ENCODE results near the gene KDF1.
"Not testable (repeated sequence)": the region's sequence is repeated elsewhere in the genome, so short reads cannot be mapped to it uniquely, and the experiment has no call there.

The KDF1 gene

DNA sequence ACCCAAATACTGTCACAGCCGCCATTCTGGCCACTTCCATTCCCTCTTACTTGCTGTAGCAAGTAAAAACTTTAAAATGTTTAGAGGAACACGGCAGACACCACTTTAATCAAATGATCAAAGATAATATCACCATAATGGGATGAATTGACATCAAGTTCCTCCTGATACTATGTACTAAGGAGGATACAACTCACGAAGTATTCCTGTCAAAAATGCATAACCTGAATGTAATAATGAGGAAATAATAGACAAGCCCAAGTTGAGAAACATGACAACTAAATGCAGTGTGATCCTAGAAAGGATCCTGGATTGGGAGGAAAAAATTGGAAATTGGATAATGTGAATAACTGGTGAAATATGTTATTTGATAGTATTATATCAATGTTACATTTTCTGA lies 3.9 kb downstream of the KDF1 start:
- no peak for DNase-seq (ENCODE audit: low spot score)

DNA sequence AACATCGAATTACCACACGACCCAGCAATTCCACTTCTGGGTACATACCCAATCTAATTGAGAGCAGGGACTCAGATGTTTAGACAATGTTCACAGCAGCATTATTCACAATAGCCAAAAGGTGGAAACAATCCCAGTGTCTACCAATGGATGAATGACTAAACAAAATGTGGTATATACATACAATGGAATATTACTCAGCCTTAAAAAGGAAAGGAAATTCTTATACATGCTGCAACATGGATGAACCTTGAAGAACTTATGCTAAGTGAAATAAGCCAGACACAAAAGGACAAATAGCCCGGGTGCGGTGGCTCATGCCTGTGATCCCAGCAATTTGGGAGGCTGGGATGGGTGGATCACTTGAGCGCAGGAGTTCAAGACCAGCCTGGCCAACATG lies 6.9 kb downstream of the KDF1 start:
- DNase-seq (ENCODE audit: low spot score) = no peak

DNA sequence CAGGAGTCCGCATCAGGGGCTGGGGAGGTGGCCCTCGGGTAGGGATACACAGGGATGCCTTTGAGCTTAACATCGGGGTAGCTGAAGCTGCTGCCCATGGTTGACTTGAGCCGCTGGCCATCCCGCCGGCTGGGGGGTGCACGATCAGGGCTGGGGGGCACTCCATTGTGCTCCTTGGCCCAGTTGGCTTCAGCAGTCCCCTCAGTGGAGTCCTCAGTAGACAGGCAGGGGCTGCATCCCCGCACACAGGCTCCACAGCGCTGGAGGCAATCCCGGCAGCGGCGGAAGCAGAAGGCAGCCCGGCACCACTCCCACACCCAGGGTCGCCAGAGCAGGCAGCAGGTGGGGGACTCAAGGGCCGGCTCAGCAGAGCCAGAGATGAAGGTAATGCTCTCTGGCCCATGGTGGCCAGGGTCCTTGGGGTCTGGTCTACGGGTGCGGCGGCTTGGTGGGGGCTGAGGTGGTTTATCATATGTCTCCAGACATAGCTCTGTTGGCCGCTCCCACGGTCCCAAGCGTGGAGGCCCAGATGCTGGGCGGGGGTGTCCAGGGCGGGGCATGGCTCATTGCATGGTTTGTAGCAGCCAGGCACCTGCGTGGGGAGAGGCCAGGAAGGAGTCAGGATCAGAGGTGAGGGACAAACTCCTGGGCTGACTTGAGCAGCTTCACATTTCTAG lies 8.3 kb downstream of the KDF1 start:
- no peak for DNase-seq (ENCODE audit: low spot score)

DNA sequence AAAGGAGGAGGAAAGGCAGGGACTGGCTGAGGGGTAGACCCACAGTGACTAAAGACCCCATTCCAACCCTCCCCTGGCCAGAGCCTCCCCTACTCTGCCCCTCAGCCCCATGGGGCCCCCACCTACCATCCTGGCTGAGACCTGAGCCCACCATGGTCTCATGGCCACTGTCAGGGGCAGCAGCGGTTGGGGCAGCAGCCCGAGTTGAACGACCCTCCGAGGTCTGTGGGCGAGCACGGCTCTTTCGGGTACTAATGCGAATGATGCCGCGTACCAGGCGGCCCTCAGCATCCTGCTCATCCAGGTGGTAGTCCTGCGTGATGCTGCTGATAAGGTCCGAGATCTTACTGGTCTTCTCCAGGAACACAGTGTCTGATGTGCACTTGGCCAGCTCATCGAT lies 9.1 kb downstream of the KDF1 start:
- no peak for DNase-seq (ENCODE audit: low spot score)

DNA sequence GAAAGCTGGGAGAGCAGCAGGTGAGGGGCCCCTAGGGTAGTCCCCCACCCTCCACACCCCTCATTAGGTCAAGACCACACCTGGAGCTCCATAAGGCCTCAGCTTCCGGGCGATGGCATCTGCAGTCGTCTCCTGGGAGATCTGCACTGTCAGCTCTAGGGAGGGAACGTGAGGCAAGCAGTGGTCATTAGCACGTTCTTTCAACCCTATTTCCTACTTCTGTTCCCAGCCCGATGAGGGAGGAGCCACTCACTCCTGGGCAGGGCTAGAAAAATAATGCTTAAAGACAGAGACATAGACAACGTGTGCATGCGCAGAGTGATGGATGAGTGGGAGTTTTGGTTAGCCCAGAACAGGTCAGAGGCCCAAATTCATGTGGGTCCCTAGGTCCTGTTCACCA lies 9.7 kb downstream of the KDF1 start:
- DNase-seq (ENCODE audit: low spot score) = no peak

DNA sequence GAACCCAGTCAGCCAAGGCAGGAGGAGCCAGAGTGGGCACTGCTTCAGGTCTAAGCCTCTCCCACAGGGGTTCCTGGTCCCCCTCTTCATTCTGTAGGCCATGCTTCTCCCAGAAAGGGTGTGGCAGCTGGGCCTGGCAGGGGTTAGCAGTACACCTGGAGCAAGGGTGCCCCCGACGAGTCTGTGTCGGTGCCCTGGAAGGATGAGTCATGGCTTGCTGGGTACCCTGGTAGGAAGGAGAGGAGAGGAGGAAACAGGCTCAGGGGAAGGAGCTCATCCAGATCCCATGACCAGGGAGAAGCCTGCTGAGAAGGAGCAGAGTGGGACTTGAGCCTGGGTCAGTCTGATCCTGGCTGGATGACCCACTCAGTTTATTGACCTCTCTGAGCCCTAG lies 10.3 kb downstream of the KDF1 start:
- no peak for DNase-seq (ENCODE audit: low spot score)

DNA sequence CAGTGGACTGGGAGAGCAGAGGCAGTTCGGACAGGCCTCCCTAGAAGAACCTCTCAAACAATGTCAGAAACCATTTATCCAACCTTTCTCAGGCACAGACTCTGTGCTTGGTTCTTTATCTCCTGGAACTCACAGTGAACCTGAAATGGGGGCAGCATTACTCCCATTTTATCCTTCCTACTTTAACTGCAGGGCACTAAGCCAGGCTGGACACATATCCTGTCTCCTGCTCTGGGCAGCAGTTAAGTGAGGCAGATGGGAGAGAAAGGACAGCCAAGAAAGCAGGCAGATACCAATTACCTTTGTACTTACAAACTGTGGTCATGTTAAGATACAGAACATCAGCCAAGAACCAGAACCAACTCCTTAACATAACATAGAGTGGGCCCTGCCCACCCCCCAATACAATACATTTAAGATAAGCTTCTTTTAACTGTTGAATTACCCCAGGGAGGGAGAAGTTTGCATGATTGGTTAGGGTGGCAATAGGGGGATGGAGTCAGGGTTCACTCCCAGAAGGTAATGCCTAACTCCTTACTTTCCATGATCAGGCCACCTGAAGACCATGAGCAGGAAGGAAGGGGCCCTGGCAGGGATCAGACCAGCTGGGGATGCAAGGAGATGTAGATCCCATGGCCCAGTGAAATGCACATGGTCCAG lies 10.9 kb downstream of the KDF1 start:
- DNase-seq (ENCODE audit: low spot score) = no peak

DNA sequence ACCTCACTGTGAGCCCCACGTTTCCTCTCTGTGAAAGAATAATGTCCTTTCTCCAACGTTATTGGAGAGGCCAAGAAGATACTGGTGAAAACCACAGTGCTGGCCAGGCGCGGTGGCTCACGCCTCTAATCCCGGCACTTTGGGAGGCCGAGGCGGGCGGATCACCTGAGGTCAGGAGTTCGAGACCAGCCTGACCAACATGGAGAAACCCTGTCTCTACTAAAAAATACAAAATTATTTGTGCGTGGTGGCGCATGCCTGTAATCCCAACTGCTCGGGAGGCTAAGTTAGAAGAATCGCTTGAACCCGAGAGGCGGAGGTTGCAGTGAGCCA lies 11.6 kb downstream of the KDF1 start:
- not testable (repeated sequence) for DNase-seq (ENCODE audit: low spot score)

DNA sequence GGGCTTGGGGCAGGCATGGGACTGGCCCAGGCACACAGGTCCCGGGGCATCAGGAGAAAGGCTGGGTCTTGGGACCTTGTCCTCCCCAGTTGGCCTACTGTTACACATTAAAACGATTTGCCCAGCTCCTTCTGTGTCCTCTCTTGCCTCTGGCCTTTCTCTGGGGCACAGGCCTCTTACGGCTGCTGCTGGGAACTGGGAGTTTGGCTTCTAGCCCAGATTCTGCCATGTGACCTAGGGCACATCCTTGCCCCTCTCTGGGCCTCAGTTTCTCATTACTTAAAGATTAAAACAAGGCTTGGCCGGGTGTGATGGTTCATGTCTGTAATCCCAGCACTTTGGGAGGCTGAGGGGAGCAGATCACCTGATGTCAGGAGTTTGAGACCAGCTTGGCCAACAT lies 14.0 kb downstream of the KDF1 start:
- DNase-seq (ENCODE audit: low spot score) = no peak

DNA sequence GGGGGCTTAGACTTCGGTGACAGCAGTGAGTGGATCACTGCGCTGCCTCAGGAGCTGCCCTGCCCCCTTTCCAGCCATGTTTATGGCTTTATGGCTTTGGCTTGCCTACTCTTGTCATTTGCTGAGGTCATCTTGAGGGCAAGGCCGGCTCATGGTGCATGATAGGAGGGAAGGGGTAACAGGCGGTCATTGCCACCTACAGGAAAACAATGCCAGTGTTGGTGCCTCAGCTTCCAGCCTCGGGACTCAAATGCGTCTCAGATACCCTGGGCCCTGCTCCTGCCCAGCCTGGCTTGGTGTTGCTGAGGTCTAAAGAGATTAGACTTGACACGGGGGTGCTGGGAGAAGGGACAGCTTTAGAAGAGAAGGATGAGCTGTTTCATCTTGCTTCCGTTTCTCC lies 14.5 kb downstream of the KDF1 start:
- DNase-seq (ENCODE audit: low spot score) = no peak

DNA sequence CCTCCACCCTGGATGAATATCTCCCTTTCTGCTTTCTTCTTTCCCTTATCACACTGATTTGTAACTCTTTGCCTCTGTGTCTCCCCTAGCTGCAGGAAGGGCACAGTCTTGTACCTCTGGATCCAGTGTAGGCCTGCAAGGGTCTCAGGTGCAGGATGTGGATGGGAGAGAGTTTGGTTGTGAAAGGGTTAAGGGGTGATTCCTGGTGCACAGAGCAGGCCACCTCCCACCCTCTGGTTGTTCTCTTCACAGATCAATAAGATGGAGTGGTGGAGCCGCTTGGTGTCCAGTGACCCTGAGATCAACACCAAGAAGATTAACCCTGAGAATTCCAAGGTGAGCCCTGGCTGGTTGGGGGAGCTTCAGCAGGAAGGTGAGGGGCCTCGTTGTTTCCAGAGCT lies 15.1 kb downstream of the KDF1 start:
- DNase-seq (ENCODE audit: low spot score) = no peak

DNA sequence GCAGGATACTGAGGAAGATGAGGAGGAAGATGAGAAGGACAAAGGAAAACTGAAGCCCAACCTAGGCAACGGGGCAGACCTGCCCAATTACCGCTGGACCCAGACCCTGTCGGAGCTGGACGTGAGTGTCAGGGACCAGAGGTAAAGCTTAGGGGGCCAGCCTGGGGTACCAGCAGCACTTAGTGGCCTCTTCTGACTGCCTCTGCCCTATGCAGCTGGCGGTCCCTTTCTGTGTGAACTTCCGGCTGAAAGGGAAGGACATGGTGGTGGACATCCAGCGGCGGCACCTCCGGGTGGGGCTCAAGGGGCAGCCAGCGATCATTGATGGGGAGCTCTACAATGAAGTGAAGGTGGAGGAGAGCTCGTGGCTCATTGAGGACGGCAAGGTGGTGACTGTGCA lies 17.6 kb downstream of the KDF1 start:
- DNase-seq (ENCODE audit: low spot score) = no peak

DNA sequence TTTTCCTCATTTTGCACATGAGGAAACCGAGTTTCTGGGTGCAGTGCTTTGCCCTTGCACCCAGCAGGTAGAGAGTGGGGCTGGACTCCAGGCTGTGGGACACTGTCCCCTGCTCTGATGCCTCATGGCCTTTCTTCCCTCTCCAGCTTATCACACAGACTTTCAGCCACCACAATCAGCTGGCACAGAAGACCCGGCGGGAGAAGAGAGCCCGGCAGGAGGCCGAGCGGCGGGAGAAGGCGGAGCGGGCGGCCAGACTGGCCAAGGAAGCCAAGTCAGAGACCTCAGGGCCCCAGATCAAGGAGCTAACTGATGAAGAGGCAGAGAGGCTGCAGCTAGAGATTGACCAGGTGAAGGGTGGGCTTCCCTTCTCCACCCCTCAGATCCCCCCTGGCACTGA lies 19.0 kb downstream of the KDF1 start:
- DNase-seq (ENCODE audit: low spot score) = no peak

DNA sequence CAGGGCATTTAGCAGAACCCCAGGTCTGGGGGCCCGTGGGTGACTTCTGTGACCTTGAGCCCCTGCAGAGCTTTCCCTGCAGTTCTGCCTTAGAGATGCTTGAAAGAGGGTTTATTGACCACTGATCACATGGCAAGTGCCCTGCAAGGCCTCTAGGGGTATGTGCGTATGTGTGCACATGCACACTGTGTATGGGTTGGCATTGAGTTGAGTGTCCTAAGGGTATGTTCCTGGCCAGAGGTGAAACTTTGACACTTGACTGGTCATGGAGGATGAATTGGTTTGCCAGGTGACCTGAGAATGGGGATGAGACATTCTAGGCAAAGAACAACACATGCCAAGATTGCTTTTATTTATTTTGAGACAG lies 21.6 kb downstream of the KDF1 start:
- no peak for DNase-seq (ENCODE audit: low spot score)

DNA sequence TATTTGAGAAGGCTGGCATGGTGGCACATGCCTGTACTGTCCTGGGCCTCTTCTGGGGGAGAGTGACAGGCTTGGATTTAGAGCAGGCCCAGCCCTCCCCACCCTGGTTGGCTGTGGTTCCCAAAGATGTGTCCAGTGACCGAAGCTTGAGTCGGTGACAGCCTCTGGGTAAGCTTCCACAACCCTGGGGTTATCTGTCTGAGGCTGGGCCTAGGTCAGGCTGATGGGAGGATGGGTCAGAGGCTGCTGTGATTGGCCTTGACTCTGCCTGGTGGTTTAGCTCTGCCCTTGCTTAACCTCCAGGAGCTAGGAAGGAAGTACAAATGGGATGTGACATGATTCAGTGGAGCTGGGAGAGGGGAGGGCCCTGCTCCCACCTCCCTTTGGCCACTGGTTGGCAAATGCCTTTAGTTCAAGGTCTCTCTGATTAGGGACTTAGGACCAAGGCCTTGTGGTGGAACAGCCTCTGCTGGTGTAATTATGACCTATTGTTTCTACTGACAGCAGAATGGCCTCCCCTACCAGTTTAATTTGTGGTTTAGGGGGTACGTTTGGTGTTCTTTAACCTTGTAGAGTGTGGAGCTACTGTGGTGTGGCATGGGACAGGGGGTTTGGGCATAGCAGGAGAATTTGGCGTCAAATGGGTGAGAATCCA lies 22.1 kb downstream of the KDF1 start:
- no peak for DNase-seq (ENCODE audit: low spot score)

DNA sequence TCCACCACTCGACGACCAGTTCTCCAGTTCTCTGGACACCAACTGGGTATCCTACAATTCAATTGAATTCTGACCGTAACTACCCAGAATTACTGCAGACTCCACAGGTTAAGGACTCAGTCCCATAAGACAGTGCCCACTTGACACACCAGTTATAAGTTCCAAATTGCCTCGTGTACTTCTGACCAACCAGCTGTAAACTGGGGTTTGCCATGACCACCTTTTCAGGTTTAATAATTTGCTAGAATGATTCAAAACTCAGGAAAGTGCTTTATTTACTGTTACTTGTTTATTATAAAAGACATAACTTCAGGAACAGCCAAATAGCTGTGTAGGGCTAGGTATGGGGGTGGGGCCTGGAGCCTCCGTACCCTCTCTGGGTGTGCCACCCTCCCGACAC lies 23.4 kb downstream of the KDF1 start:
- DNase-seq (ENCODE audit: low spot score) = no peak

DNA sequence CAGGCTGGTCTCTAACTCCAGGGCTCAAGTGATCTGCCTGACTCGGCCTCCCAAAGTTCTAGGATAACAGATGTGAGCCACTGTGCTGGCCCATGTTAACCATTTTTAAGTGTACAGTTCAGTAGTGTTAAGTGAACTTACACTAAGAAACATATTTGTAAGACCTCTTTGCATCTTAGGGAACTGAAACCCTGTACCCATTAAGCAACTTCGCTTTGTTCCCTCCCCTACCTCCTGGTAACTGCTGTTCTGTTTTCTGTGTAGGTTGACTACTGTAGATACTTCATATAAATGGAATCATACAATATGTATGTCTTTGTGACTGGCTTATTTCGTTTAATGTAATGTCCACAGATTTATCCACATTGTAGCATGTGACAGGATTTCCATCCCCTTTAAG lies 27.7 kb downstream of the KDF1 start:
- peak; percentile 50 for DNase-seq (ENCODE audit: low spot score)

DNA sequence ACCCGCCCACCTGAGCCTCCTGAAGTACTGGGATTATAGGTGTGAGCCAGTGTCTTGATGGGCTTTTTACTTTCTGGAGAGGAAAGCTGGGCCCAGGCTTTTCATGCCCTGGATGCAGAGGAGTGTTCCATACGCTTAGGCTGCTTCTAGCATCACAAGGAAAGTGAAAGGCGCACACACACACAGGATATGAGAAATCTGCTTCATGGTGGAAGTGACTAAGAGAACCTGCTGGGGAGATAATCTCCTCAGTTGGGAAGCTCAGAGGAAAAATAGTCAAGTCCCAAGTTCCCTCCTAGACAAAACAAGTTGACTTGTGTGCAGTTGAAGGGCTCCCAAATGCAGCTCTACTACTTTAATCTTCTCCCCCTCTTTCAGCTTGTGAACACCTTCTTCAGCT lies 36.6 kb downstream of the KDF1 start:
- DNase-seq (ENCODE audit: low spot score) = no peak

DNA sequence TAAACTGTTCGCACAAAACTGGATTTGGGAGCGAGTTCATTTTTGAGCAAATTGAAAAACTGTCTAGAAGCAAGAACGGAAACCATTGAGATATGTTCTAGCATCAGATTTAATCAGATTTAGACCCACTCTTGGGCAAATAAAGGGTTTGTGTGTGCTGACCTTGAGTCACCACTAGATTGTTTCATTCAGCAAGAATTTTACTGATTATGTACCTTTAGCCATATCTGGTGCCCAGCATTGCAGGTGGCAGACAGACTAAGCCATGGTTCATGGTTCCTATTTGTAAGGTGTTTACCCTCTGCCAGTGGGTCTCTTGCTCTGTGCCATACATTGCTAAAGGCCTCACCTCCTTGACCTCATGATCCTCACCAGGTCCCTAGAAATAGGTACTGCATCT lies 37.4 kb downstream of the KDF1 start:
- DNase-seq (ENCODE audit: low spot score) = no peak

DNA sequence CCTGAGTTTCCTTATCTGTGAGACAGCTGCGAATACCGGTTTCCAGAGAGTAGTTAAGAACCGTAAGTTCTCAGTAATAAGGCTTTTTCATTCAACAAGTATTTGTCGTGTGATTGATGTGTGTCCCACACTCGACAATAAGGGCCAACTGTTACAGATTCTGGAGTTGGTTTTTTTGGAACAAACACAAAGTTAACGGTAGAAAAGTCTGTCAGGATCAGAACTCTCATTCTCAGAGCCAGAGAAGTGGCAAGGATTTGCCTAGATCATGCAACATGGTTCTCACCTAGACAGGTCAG lies 37.9 kb downstream of the KDF1 start:
- no peak for DNase-seq (ENCODE audit: low spot score)

DNA sequence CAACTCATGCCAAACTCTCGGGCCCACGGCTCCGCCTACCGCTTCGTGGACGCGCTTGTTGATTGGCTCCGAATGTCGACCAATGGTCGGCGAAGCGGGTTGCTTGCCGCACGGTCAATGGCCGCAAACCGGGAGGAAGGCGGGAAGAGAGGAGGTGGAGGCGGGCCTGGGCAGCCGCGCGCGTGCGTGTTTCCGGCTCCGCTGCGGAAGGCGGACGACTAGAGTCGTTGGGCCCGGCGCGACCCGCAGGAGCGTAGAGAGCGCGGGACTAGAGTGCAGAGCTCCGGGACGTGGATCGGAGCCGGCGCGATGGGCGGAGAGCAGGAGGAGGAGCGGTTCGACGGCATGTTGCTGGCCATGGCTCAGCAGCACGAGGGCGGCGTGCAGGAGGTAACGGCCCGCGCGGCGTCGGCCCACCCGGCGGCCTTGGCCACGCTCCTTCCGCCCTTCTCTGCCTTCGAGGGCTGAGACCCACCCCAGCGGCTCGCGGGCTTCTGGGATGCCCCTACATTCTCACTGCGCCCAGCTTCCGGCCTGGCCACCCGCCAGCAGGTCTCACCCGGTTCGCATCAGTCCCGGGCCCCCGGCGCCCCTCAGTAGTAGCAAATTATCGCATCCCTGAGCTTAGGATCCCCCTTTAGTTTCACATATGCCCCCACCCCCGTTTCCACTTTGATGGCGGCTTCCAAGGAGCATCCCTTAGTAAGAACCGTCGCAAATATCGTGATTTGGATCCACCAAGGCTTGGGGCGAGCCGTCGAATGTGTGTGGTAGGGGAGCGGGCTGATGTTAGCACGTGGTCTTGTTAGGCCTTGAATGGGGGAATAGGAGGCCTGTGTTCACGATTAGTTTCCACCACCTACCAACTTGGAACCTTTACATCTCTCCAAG lies 38.5 kb downstream of the KDF1 start, which contains the start of gene NUDC:
Gene NUDC, plus strand, starts transcription at position 204 of the 891 bp plus-strand sequence. Its CDS starts 106 bp downstream, at position 310.
- DNase-seq (ENCODE audit: low spot score) = peak; percentile 98

DNA sequence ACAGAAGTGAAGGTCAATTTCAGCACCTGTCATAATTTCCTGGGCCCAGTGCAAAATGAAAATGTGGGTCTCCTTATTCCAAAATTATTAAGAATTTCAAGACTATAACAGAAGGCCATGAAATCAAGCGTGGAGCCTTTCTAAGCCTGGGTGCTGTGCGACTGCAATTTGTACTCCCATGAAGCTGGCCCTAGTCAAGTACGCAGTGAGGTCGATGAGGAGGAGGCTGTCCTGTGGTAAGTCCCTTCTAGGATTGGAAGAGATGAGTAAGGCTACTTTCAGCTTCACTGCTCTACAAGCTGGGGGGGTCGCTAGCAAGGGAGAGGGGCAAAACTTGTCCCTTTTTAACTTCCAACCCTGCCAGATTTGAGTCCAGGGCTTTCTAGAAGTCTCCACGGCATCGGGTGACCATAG lies 39.1 kb downstream of the KDF1 start:
- no peak for DNase-seq (ENCODE audit: low spot score)
